Testis (tissue), 3 donors: ENCODE results near the gene C10orf105. TPM values are rescaled to one million over a fixed set of nuclear protein-coding genes. Genes with fewer than 3 reads are reported as not detected.

Experiments used
- DNase-seq: peaks from one replicate; pipeline ENCODE4 v3.0.0-alpha.2; 2019
- H3K27ac ChIP-seq, 2 donors: fragments of 200-600 bp; sonication (generic); one replicate each; pipeline ENCODE4 v1.5.1; 2019
- H3K27me3 ChIP-seq: fragments of 200-600 bp; sonication (generic); one replicate; pipeline ENCODE4 v1.5.1; 2019
- H3K36me3 ChIP-seq: fragments of 200-600 bp; sonication (generic); one replicate; pipeline ENCODE4 v1.5.1; 2017; ENCODE audit warnings: low read depth; ENCODE audit errors: missing control alignments
- H3K4me1 ChIP-seq: fragments of 200-600 bp; sonication (generic); one replicate; pipeline ENCODE4 v1.5.1; 2019
- H3K4me3 ChIP-seq, 2 donors: fragments of 200-600 bp; sonication (generic); one replicate each; pipeline ENCODE4 v1.5.1; 2017 to 2019
- H3K9me3 ChIP-seq: fragments of 200-600 bp; sonication (generic); one replicate; pipeline ENCODE4 v1.5.1; 2017
- CTCF ChIP-seq, 3 experiments: fragments of 450-650 bp in 2 of 3; fragments of 200-600 bp in 1 of 3; sonication (generic) in 1 of 3; IDR thresholded peaks; one replicate each; pipeline ENCODE4 v1.5.1; 2016 to 2019; ENCODE audit warnings: antibody characterized with exemption in 3 of 3, mild to moderate bottlenecking in 2 of 3, moderate library complexity in 1 of 3
- POLR2A ChIP-seq: fragments of 450-650 bp; IDR thresholded peaks from one replicate; pipeline ENCODE4 v1.6.1; 2017; ENCODE audit warnings: antibody characterized with exemption, mild to moderate bottlenecking, moderate library complexity
- WGBS, 2 donors: methylation state at CpG; one replicate each; pipeline ENCODE4 v1.1.5; 2018; 5-methylcytosine and 5-hydroxymethylcytosine counted together
- intact Hi-C: fragments of 100-400 bp; cut with DNase I; formaldehyde crosslinking; loops from one replicate; pipeline ENCODE4 v1.15.1; 2023; ENCODE audit warnings: low total_unique reads
- polyA plus RNA-seq: library from polyadenylated mRNA; stranded (reverse); fragments of 350-450 nt; fragmentation: Illumina TruSeq; extraction: RNeasy Lipid Tissue Mini Kit (QIAGEN cat#74804); gene quantifications from one replicate; pipeline ENCODE4 v1.2.3, GENCODE V29; 2014; ENCODE audit warnings: low read depth, low replicate concordance; ENCODE audit not compliant: insufficient read depth
- total RNA-seq, 2 donors: library from RNA; depleted of rRNA; stranded (reverse); fragments of >200 nt; gene quantifications; one replicate each; pipeline ENCODE4 v1.2.3, GENCODE V29; 2016

Gene C10orf105
- total and polyA plus RNA-seq, 3 donors from 2014 or later = 0.47 to 1.7 (median 0.87) TPM

DNA sequence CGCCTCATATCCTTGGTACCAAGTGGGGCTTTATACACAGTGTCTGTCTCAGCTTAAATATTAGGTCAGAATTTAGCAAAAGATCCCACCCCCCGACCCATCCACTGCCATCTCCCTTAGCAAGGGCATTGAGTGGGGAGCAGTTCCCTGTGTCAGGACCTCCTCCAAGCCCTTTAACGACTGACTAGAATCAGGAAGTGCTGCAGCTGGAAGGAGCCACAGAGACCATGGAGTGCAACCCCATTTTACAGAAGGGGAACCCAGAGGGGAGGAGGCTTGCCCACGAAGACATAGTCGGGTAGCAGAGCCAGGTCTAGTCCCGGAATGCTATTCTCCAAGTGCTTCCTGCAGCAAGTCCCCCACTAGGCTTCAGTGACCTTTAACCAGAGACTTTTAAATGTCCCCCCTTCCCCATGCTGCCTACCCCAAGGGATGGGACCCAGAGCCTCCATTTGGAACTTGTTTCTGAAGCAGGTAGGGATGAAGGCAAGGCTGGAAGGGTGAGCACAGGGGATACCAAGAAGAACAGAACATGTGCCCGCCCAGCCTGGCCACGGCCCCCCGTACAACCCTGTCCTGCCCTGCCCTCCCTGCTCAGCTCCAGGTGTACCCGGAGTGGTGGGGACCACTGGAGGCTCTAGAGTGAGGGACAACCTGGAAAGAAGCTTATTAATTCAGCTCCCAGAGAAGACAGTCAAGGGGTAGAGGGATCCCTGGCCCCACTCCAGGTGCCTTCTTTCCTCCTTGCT, 41.3 kb downstream of the C10orf105 start:
- DNase-seq = no peak
- H3K36me3 ChIP-seq = no peaks in the 10 kb centered on the region
- H3K9me3 ChIP-seq = no peaks in the 10 kb centered on the region
- intact Hi-C loops = no loop called here
- no peak for TF ChIP-seq POLR2A
- TF ChIP-seq CTCF (IDR thresholded peaks at IDR 0.05) = no peak
- H3K4me3 ChIP-seq = no peak overlapping the region
- H3K4me1 ChIP-seq = no peaks in the 10 kb centered on the region
- no peaks in the 10 kb centered on the region for H3K27me3 ChIP-seq
- H3K27ac ChIP-seq = no peak overlapping the region
- WGBS, 2 donors = 90 to 92% methylated on average over 10 of the region's 10 CpGs

GRCh38 chr10:71677261-71677660, 42.3 kb downstream of the C10orf105 start:
- Histone ChIP-seq H3K36me3 (no peaks in the 10 kb centered on the region), H3K9me3 (no peaks in the 10 kb centered on the region), H3K27ac (no peak overlapping the region), H3K4me3 (no peak overlapping the region), H3K4me1 (no peaks in the 10 kb centered on the region), H3K27me3 (no peaks in the 10 kb centered on the region)
- WGBS, 2 donors = 88 to 95% methylated on average over 16 to 17 of the region's 17 CpGs
- no peak for DNase-seq
- no peak for TF ChIP-seq CTCF (IDR thresholded peaks at IDR 0.05)
- no peak for TF ChIP-seq POLR2A
- intact Hi-C loops = no loop called here

DNA sequence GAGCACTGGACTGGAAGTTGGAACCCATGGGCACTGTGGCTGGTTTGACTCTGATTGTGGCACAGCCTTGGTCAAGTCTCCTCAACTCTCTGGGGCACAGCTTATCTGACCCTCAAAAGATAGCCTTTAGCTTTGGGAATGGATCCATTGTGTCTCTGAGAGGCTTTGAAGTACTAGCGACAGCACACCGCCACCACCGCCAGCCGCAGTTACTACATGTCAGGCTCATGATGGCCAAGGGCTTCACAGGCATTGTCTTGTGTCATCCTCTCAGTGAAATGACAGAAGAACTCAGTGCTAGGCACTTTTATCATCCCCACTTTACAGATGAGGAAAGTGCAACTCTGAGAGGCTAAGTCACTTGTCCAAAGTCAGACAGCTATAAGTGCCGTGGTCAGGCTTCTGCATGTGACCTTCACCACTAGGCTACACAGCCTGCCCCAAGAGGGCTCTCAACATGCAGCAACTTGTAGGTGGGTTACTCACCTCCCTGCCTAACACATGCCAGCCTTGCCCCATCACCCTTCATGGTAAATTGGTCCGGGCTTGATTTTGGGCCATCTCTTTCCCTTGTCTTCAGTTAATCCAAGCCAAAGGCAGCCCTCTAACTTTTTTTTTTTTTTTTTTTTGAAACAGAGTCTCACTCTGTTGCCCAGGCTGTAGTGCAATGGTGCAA, 44.1 kb downstream of the C10orf105 start:
- H3K4me1 ChIP-seq = no peaks in the 10 kb centered on the region
- H3K27me3 ChIP-seq = no peaks in the 10 kb centered on the region
- no peaks in the 10 kb centered on the region for H3K36me3 ChIP-seq
- 96 to 97% methylated on average over 6 of the region's 6 CpGs for WGBS, 2 donors
- H3K4me3 ChIP-seq = no peak overlapping the region
- TF ChIP-seq CTCF (IDR thresholded peaks at IDR 0.05) (no peak), POLR2A (no peak)
- no peaks in the 10 kb centered on the region for H3K9me3 ChIP-seq
- no peak for DNase-seq
- H3K27ac ChIP-seq = no peak overlapping the region
- intact Hi-C loops = no loop called here

- no peaks in the 10 kb centered on the region for H3K9me3 ChIP-seq
- H3K27ac ChIP-seq = no peak overlapping the region
- no peak overlapping the region for H3K4me3 ChIP-seq
- DNase-seq = peak; percentile 17
- H3K27me3 ChIP-seq = no peaks in the 10 kb centered on the region
- 69 to 76% methylated on average over 16 of the region's 16 CpGs for WGBS, 2 donors
- intact Hi-C loops = no loop called here
- H3K36me3 ChIP-seq = no peaks in the 10 kb centered on the region
- no peaks in the 10 kb centered on the region for H3K4me1 ChIP-seq
- TF ChIP-seq CTCF (IDR thresholded peaks at IDR 0.05) (no peak), POLR2A (no peak)
Measured at GRCh38 chr10:71671994-71672946, 47.3 kb downstream of the C10orf105 start.
